HL-60 (cell line): ENCODE measurements around the gene MEIG1.

Source experiments
- CTCF ChIP-seq: IDR thresholded peaks from one replicate; pipeline ENCODE4 v1.5.1; 2011; ENCODE audit warnings: low read length, control low read depth, inconsistent platforms; ENCODE audit not compliant: insufficient read depth
- GABPA ChIP-seq: IDR thresholded peaks from 2 replicates; pipeline ENCODE4 v1.6.1; 2012; ENCODE audit warnings: low read depth
- POLR2AphosphoS5 ChIP-seq: IDR thresholded peaks from 2 replicates; pipeline ENCODE4 v1.6.1; 2012; ENCODE audit warnings: low read depth
- REST ChIP-seq: IDR thresholded peaks from 2 replicates; pipeline ENCODE4 v1.6.1; 2012; ENCODE audit warnings: low read depth; ENCODE audit not compliant: insufficient replicate concordance
- SPI1 ChIP-seq: IDR thresholded peaks from 2 replicates; pipeline ENCODE4 v1.6.1; 2012; ENCODE audit warnings: low read depth, mild to moderate bottlenecking, borderline replicate concordance

- no peak for TF ChIP-seq GABPA
- no peak for TF ChIP-seq CTCF
- no peak for TF ChIP-seq REST
- no peak for TF ChIP-seq POLR2AphosphoS5
- no peak for TF ChIP-seq SPI1
These were observed 28.6 kb upstream of the MEIG1 start for GRCh38 chr10:14930610-14931009.
